GM23338 (cell line): Measurements from ENCODE around the gene TNS3.

ENCODE experiments used
- CREB1 ChIP-seq: fragments of 250-450 bp; sonication (Bioruptor Pico); IDR thresholded peaks from 2 replicates; pipeline ENCODE4 v1.5.0; 2020; ENCODE audit warnings: low read depth, mild to moderate bottlenecking, moderate library complexity
- CTCF ChIP-seq, 2 experiments: fragments of 200-600 bp in 1 of 2; sonication (generic) in 1 of 2; conservative IDR thresholded peaks; 2 replicates each; pipeline versions ENCODE4 v1.5.1 to v1.6.1; 2016 to 2017; ENCODE audit warnings: antibody characterized with exemption in 2 of 2, low read depth in 2 of 2, mild to moderate bottlenecking in 2 of 2, moderate library complexity in 1 of 2
- EZH2 ChIP-seq: fragments of 200-600 bp; sonication (generic); IDR thresholded peaks from one replicate; pipeline ENCODE4 v1.8.0; 2017; ENCODE audit warnings: antibody characterized with exemption, mild to moderate bottlenecking, low read depth; ENCODE audit not compliant: unreplicated experiment
- EZH2phosphoT487 ChIP-seq: fragments of 200-600 bp; sonication (generic); IDR thresholded peaks from one replicate; pipeline ENCODE4 v1.8.1; 2018; ENCODE audit warnings: antibody characterized with exemption; ENCODE audit not compliant: unreplicated experiment
- JUNB ChIP-seq: IDR thresholded peaks from one replicate; pipeline ENCODE4 v1.6.1; 2016; ENCODE audit warnings: antibody characterized with exemption; ENCODE audit not compliant: unreplicated experiment
- NANOG ChIP-seq: IDR thresholded peaks from 2 replicates; pipeline ENCODE4 v1.6.1; 2016; ENCODE audit warnings: antibody characterized with exemption, borderline replicate concordance
- POLR2AphosphoS5 ChIP-seq: IDR thresholded peaks from 2 replicates; pipeline ENCODE4 v1.6.1; 2016; ENCODE audit warnings: antibody characterized with exemption, low read depth
- REST ChIP-seq: IDR thresholded peaks from one replicate; pipeline ENCODE4 v1.6.1; 2018; ENCODE audit warnings: antibody characterized with exemption; ENCODE audit not compliant: unreplicated experiment
- ZNF114 ChIP-seq: fragments of 250-450 bp; sonication (Bioruptor Pico); IDR thresholded peaks from 2 replicates; pipeline ENCODE4 v1.5.0; 2020; ENCODE audit warnings: mild to moderate bottlenecking, moderate library complexity

- TF ChIP-seq POLR2AphosphoS5 (no peak), EZH2 (no peak), CTCF (conservative IDR thresholded peaks at IDR 0.05; ENCODE audit: low read depth in 2 of 2) (peak; percentile 55 to 72), REST (no peak), CREB1 (no peak), JUNB (no peak), EZH2phosphoT487 (no peak), ZNF114 (no peak), NANOG (no peak)
Measured at GRCh38 chr7:47483604-47484273, 98.2 kb downstream of the TNS3 start.
